Fibroblast of mammary gland (primary cell): Measurements from ENCODE around the gene CACNA1E.

Source experiments
- DNase-seq: peaks from one replicate; pipeline ENCODE4 v3.0.0-alpha.2; 2010; ENCODE audit warnings: low read depth
- H3K4me3 ChIP-seq: 2 replicates; pipeline ENCODE4 v1.5.1; 2011; ENCODE audit warnings: low read depth, mild to moderate bottlenecking, low read length, moderate library complexity; ENCODE audit not compliant: control insufficient read depth
- TF ChIP-seq, protein P1 (sequence below): conservative IDR thresholded peaks from 2 replicates; pipeline ENCODE4 v1.5.1; 2011; ENCODE audit warnings: low read depth, low read length, inconsistent platforms; ENCODE audit not compliant: control insufficient read depth, insufficient read depth

Gene CACNA1E

DNA sequence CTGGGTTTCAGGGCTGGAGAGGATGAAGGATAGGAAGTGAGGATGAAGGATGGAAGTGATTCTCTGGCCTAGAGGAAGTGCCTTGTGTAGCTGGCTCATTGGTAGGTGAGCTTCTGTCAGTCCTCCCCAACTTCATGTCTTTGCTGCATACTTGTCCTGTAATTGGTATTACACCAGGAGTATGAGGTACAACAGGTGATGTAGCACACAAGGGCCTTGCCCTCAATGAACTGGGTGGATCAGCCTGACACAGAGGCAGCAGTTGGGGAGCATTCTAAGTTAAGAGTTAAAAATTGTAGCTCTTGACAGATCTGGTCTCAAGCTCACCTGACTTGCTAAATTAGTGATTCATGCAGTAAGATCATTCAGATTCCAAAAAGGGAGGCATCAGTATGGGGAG is 37.9 kb upstream of the CACNA1E start:
- TF ChIP-seq, protein P1, sequence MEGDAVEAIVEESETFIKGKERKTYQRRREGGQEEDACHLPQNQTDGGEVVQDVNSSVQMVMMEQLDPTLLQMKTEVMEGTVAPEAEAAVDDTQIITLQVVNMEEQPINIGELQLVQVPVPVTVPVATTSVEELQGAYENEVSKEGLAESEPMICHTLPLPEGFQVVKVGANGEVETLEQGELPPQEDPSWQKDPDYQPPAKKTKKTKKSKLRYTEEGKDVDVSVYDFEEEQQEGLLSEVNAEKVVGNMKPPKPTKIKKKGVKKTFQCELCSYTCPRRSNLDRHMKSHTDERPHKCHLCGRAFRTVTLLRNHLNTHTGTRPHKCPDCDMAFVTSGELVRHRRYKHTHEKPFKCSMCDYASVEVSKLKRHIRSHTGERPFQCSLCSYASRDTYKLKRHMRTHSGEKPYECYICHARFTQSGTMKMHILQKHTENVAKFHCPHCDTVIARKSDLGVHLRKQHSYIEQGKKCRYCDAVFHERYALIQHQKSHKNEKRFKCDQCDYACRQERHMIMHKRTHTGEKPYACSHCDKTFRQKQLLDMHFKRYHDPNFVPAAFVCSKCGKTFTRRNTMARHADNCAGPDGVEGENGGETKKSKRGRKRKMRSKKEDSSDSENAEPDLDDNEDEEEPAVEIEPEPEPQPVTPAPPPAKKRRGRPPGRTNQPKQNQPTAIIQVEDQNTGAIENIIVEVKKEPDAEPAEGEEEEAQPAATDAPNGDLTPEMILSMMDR = no peak

GRCh38 chr1:181448461-181448860 is 34.9 kb upstream of the CACNA1E start:
- no peak overlapping the region for H3K4me3 ChIP-seq
- no peak for DNase-seq
- TF ChIP-seq, protein P1 = no peak

More for the DNA sequence above, 37.9 kb upstream of the CACNA1E start:
- no peak for DNase-seq
- no peak overlapping the region for H3K4me3 ChIP-seq

DNA sequence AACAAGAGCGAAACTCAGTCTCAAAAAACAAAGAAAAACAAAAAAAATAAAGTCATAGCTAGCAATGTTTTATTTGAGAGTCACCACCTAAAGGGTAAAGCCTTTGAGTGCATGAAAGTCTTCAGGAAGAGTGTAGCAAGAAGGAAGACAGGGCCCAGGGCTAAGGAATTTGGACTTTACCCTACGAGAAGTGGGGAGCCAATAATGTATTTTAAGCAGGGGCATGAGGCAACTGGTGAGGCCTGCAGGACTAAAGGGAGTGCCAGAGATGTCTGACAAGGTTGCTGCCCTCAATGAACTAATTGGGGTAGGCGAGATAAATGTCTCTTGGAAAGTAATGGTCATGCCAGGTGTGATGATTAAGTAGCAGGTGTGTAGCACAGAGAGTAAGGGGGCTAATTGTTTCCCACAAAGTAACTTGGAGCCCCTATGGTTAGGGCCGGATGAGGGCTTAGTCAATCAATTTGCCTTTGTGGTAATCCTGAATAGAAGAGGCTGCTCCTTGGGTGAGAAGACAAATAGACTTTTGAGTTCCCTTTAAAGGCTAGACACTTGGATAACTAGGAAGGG is 31.6 kb upstream of the CACNA1E start:
- TF ChIP-seq, protein P1 = no peak
- DNase-seq = no peak
- H3K4me3 ChIP-seq = no peak overlapping the region

DNA sequence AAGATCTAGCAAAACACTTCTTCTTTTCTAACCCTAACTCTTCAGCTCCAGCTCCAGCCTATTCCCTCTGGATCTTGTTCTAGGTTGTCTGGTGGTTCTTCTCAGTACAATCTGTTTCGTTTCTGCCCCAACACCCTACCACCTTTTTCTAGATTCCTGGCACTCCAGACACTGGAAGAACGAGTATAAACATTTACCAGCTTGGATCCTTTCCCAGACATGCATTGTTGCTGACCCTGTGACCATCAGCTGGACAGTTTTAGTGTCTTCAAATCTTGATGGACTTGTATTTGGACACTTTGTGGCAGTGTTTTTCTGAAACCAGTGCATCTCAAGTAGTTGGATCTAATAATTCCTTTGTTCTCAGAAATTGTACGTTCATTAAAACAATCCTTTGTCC is 30.6 kb upstream of the CACNA1E start:
- no peak for DNase-seq
- TF ChIP-seq, protein P1 = no peak

GRCh38 chr1:181453541-181454201 is 29.6 kb upstream of the CACNA1E start:
- no peak for DNase-seq
- TF ChIP-seq, protein P1 = no peak
- no peak overlapping the region for H3K4me3 ChIP-seq

More for the DNA sequence above, 30.6 kb upstream of the CACNA1E start:
- no peak overlapping the region for H3K4me3 ChIP-seq

DNA sequence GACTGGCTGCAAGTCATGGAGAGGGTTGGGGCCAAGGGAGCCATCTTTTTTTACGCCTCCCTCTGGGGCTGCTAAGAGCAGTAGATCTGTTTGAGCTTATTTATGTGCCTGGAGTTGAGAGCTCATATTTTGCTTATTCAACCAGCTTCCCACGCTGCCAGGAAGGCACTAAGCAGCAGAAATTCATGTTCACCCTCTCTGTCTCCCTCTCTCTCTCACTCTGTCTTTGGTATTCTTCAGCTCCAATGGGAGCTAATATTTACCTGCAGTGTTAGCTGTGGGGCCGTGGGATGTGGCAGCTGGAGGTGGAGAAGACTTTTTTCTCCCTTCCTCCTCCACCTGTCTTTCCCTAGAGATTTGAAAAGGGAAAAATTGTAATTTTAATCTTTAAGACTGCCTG is 26.8 kb upstream of the CACNA1E start:
- no peak for DNase-seq
- TF ChIP-seq, protein P1 = no peak
- no peak overlapping the region for H3K4me3 ChIP-seq
